ENCODE results near the gene GNAI3. TPM values are rescaled to one million over a fixed set of nuclear protein-coding genes. Genes with fewer than 3 reads are reported as not detected.

Gene GNAI3
- total RNA-seq, 1 donor from 2014 or later = 7.0 TPM

DNA sequence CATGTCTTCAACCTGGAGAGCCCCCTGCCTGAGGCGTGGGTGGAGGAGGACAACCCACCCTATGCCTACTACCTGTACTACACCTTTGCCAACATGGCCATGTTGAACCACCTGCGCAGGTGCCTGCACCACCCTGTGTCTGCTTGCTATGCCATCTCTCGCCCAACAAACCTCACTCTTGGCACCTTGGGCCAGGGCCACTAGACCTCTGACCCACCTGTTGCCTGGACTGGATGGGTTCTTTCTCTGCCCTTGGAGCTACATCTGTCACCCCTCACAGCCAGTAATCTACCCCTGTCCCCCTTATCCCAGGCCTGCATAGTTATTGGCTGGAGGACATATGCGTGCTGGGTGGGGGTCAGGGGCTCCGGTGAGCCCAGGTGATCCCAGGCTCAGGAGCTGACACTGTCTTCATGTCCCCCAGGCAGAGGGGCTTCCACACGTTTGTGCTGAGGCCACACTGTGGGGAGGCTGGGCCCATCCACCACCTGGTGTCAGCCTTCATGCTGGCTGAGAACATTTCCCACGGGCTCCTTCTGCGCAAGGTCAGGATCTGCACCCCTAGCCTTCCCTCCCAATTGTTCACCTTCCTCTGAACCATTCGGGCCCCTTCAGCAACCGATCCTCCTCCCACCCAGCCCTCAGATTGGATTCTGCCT, 81.1 kb downstream of the GNAI3 start:
- ATAC-seq = no peak
- no peak for DNase-seq (ENCODE audit: low spot score)
- intact Hi-C loops (cut with DNase I) = loop anchor here (5.0 kb wide), 1 partner anchor 82 kb away; the partner anchor contains the start of gene GNAI3

DNA sequence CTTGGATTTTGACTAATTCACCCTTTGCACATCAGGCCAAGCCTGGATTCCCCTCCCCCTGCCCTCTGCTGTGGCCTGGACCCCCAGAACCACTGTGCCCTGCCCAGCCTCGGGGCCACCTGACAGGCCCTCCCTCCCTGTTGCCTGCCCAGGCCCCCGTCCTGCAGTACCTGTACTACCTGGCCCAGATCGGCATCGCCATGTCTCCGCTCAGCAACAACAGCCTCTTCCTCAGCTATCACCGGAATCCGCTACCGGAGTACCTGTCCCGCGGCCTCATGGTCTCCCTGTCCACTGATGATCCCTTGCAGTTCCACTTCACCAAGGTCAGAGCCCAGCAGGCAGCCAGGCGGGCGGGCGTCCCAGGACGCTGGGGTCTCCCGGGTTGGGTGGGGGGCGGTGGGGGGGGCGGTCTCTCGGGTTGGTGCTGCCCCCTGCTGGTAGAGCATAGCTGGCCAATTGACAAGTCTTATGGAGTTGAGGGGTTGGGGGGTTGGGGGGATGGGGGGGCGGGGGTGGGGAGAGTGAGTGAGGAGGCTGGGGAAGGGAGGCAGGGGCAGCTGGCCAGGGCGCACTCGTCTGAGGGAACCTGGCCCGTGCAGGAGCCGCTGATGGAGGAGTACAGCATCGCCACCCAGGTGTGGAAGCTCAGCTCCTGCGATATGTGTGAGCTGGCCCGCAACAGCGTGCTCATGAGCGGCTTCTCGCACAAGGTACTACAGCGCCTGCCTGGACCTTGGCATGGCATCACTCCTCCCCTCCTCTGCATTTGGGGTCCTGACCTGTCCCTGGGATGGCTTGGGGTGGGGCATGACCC, 81.9 kb downstream of the GNAI3 start:
- intact Hi-C loops (cut with DNase I) = loop anchor here (5.0 kb wide), 1 partner anchor 83 kb away; the partner anchor contains the start of gene GNAI3
- no peak for DNase-seq (ENCODE audit: low spot score)

DNA sequence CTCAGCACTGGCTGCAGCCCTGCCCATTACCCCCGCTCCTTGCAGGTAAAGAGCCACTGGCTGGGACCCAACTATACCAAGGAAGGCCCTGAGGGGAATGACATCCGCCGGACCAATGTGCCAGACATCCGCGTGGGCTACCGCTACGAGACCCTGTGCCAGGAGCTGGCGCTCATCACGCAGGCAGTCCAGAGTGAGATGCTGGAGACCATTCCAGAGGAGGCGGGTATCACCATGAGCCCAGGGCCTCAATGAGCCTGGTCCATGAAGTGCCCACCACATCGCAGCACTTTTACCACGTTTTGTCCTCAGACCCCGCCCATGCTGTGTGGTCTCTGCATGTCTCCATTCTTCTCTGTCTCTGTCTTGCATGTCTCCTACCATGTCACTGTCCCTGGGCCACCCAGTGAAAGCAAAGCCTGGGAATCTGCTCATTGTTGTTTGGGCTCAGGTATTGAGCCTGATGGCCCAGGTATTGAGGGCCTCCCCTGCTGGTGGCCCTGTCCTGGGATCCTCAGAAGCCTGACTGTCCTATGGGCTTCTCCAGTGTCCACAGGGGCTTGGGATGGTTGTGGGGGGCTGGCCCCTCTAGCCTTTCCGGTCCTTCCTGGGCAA, 82.6 kb downstream of the GNAI3 start:
- DNase-seq (ENCODE audit: low spot score) = no peak
- ATAC-seq = no peak
- intact Hi-C loops (cut with DNase I) = loop anchor here (5.0 kb wide), 1 partner anchor 84 kb away; the partner anchor contains the start of gene GNAI3

More for the DNA sequence above, 81.9 kb downstream of the GNAI3 start:
- no peak for ATAC-seq

DNA sequence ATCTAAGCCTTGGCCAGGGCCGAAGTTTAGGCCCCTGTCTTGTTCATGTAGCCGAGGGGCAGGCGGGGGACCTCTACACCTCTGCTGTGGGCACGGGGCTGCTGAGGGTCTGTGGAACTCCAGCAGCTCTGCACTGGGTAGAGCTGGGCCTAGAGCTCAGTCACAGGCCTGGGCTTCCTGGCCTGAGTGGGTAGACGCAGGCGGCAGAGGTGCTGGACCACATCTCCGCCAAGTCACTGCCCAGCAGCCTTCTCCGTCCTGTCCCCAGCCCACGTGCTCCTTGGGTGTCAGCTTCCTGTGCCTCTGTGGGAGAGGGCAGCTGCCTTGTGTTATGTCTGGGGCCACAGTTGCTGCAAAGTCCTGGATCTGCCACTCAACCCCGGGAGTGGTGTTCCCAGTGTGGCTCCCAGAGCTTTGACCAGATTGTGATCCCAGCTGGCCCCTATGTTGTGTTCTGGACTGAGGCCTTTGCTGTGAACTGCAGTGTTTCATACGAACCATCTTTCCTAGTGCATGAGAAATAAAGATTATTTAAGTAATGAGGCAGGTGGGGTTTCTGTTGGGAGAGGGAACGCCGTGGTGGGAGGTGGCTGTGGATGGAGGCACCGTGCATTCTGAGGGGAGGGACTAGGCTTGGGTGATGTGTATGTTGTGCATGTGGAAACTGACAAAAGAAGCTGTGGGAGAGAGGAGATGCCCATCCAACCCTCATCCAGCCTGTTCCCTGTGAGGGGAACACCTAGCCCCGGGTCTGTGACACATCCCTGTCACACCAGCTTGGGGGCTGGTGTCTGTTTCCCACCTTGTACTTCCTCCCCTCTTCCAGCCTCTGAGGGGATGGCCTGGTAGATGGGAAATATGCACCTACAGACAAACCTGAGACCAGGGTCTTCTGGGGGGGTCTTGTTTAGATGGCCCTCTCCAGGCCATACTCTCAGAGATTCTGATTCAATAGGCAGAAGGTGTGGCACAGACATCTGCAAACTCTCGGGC, 83.4 kb downstream of the GNAI3 start:
- DNase-seq (ENCODE audit: low spot score) = no peak
- intact Hi-C loops (cut with DNase I) = loop anchor here (5.0 kb wide), 1 partner anchor 85 kb away; the partner anchor contains the start of gene GNAI3
- no peak for ATAC-seq

DNA sequence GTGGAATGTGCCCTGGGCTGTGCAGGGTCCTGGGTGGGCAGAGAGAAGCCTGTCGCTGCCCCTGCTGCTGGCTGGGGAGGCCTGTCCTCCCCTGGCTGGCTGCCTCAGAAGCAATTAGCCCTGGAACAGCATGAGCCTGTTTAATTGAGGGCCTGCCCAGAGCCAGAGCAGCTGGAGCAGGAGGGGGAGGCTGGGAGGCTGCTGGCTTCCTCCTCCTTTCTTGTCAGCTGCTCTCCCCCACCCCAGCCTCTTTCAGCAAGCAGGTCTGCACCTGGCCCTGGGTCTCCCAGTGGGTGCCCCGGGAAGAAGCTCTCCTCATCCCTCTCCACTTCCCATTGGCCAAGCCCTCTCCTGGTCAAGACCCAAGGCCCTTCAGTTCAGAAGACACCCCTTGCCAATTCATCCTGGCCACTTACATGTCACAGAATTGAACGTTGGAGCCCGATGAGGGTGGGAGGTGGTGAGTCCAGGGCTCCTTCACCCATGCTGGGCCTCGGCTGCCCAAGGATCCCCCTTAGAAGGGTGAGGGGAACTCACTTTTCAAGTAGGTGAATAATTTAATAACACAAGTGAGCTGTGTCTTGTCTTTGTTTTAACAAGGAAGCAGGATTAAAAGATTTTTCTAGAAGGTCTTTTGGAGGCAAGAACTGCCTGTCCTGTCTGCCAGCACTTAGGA, 84.4 kb downstream of the GNAI3 start:
- DNase-seq (ENCODE audit: low spot score) (no peak), ATAC-seq (no peak)
- intact Hi-C loops (cut with DNase I) = loop anchor here (5.0 kb wide), 1 partner anchor 86 kb away; the partner anchor contains the start of gene GNAI3

DNA sequence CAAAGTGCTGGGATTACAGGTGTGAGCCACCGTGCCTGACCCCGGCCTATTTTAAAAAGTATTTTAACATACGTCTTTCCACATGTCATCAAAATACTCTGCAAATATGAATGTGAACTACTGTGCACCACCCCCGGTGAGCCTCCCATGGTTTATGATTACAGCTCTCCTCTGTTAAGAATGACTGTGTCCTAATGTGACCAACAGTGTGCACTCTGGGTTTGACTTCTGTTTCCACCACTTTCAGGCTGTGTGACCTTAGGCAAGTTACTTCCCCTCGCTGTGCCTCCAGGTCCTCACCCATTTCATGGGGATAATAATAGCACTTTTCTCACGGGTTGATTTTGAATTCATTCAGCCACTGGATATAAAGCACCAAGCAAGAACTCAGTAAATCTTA, 85.9 kb downstream of the GNAI3 start:
- no peak for DNase-seq (ENCODE audit: low spot score)
- intact Hi-C loops (cut with DNase I) = loop anchor here (5.0 kb wide), 1 partner anchor 87 kb away; the partner anchor contains the start of gene GNAI3
- ATAC-seq = no peak

DNA sequence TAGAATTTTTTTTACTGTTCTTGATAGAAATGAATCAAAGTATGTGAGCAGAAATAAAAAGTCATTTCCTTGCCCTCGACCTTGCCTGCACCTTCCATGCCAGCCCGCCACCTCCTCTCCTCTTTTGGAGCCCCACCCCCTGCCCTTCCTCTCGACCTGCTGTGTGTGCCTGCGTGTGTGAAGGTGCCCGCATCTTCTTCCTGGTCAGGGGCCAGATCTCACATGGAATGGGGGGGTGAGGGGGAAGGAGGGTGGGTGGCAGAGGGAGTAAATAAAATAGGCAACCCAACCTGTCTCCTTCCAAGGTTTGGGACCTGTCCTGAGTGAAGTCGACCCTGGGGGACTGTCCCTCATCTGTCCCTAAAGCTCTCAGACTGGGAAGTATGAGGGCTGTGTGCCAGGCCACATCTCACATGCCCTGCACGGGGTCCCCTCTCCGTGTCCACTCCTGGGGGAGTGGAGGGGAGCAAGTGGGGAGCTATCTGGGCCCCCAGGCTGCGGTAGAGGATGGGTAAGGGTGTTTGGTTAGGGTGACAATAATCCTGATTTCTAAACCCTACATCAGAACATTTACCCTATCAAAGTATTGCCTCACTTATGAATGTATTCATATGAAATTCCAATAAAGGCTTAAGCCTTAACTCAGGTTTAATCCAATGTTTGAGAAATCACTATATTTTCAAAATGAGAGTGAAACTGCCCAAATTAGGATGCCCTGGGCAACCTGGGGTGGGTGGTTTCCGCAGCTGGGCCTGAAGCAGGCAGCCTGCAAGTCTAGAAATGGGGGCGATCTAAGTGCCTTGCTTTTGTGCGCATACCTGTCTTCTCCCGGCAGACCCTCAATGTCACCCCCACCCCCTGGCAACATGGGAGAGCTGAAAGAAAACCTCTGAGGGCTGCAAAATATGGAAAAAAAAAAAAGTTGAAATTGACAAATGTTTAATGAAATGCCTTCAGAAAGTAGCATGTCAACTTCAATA, 86.6 kb downstream of the GNAI3 start:
- no peak for DNase-seq (ENCODE audit: low spot score)
- intact Hi-C loops (cut with DNase I) = loop anchor here (5.0 kb wide), 1 partner anchor 88 kb away; the partner anchor contains the start of gene GNAI3
- no peak for ATAC-seq

DNA sequence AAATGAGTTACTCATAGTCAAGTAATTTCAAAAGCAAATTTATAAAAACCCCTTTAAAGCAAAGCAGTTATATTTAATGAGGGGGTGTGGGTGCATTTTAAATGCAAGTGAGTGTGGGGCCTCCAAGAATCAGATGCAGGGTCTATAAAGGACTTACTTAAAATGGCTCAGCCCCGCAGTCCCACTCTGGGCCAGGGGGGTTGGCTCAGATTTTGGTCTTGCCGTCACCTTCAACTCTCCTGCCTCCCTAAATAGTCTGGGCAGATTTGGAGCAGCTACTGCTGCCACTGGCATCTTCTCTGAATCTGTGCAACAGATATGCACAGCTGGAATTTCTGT, 87.4 kb downstream of the GNAI3 start:
- intact Hi-C loops (cut with DNase I) = no loop called here
- DNase-seq (ENCODE audit: low spot score) = no peak
- ATAC-seq = no peak

DNA sequence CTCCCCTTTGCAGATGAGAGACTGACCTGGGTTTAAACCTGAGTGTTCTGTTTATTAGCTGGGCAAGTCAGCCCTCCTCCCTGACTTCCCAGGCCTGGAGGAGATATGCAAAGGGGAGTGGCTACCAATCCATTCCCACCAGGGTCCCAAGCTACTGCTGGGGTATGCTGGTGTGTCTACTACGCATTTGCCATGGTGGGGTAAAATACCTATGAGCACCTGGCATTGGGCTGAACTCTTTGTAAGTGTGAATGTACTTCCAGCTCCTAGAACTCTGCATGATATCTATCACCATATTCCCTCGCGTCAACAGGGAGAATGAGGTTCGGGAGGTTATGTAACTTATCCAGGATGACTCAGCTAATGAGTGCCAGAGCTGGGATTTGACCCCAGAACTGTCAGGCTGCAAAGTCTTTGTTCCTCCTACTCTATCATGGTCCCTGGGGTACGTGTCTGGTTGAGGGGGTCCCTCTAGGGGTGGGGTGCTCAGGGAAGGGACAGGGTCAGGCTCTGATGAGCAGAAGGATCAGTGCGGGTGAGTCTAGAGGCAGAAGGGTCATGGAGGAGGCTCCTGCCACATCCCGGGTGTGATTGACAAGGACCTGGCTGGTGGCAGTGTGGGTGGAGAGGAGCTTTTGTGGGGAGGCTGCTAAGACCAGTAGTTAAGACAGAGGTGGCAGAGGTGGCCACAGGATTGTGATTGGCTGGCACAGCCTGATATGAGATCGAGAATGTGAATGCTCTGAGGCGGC, 88.0 kb downstream of the GNAI3 start:
- intact Hi-C loops (cut with DNase I) = no loop called here
- no peak for DNase-seq (ENCODE audit: low spot score)

DNA sequence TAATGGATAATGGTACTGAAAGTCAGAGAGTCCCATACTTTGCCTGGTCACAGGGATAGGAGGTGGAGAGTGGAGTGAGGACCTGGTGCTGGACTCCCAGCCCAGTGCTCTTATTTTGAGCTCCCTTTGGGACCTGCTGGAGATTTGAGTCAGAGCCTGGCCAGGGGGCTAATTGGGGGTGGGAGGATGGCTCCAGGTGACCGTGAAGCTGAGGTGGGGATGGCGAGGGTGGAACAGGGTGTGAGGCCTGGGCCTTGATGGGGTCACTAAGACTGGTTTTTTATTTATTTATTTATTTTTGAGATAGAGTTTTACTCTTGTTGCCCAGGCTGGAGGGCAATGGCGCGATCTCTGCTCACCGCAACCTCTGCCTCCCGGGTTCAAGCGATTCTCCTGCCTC, 89.0 kb downstream of the GNAI3 start:
- DNase-seq (ENCODE audit: low spot score) = no peak
- no peak for ATAC-seq
- intact Hi-C loops (cut with DNase I) = no loop called here

More for the DNA sequence above, 88.0 kb downstream of the GNAI3 start:
- peak; percentile 79 for ATAC-seq

DNA sequence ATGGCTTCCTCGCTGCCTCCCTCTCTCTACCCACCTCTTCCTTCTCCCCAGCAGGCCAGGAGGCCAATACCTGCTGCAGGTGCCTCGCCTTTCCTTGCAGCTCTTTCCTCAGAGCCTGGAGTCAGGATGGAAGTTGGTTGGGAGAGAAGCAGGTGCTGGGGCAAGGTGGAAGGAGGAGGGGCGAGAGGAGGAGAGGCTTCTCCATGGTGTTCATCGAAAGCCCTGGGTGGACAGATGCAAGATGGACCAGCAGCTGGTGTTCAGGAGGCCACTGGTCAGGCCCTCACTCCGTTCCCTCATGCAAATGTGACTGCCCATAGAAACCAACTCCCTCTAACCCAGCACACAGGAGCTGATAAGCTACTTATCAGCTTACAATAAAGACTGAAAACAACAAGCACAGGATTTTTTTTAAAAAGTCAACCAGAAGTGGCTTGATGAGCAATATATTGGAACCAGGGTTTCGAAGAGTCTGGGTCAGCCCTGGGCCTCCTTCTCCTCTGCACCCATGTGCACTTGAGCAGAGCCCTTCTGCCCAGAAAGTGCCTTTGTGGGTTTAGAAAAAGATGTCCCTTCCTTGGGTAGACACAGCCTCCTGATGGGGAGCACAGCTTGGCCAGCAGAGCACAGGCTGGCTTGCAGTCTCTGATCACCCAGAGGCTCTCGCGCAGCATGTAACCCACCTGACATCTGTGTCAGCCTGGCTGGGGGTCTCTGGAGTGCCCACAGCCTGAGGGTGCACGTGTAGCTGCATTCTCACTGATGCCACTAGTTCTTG, 90.8 kb downstream of the GNAI3 start:
- intact Hi-C loops (cut with DNase I) = no loop called here
- ATAC-seq (no peak), DNase-seq (ENCODE audit: low spot score) (no peak)

DNA sequence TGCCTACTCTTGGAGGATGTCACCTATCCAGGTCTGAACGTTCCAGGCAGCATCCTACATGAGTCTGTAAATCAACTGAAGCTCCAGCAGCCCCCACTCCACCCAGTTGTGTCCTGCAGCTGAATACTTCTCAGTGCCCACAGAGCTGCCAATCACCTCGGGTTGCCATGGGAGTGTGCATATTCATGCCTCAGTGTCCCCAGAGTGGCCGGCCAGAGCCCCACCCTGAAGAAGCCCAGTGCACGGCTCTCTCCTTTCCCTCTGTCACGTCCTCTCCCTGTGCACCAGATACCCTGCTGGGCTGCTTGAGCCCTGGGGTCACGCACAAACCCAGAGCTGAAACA, 91.4 kb downstream of the GNAI3 start:
- DNase-seq (ENCODE audit: low spot score) (no peak), ATAC-seq (no peak)
- intact Hi-C loops (cut with DNase I) = loop anchor here (5.0 kb wide), 1 partner anchor 132 kb away; no protein-coding TSS in a partner anchor

DNA sequence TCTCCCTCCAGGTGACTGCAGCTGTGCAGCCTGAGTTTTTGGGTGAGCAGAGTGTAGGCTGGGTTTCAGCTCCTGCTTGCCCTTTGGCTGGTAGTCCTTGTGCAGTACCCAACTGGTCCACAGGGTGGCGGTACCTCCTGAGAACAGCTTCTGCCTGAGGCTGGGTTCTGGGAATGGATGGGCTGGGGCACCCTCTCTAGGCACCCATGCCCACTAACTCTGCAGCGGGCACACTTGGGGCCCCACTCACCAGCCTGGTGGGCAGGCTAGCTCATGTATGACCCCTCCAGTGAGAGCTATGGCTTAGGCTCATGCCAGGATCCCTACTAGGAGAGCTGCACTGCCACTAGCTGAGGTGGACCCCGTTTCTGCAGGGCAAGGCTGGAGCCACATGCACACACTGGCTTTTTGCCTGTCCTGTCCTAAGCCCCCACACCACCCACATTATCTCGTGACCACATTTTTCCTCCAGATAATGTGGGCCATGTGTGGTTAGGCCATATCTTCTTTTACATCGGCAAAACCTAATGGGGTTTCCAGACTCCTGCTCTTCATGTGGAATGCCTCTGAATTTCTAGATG, 92.0 kb downstream of the GNAI3 start:
- intact Hi-C loops (cut with DNase I) = loop anchor here (5.0 kb wide), 1 partner anchor 132 kb away; no protein-coding TSS in a partner anchor
- DNase-seq (ENCODE audit: low spot score) (peak; percentile 95), ATAC-seq (peak; percentile 50)

DNA sequence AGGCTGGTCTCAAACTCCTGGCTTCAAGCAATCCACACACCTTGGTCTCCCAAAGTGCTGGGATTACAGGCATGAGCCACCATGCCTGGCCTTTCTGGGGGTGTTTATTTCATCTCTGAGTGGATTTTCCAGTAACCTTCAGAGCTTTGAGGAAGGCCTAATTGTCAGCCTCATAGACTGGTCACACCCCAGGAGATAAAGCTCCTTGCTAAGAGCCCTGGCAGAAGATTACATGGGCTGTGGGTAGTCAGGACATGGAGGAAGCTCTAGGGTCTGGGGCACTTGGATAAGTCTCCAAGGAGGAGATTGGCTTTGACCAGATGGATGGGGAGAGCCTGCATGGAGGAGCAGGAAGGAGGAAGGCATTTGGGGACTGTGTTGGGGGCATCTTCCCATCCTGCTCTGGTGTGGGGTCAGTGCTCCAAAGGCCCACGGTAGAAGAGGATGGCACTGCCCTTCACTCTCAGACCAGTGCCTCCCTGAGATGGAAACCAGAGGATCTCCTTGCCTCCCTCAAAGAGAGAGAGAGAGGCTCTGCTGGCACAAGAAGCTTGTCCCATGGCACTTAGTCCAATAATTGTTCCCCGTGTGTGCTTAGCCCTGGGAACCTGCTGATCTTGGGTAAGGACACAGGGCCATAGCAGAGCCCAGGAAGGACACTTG, 92.8 kb downstream of the GNAI3 start:
- ATAC-seq = no peak
- intact Hi-C loops (cut with DNase I) = loop anchor here (5.0 kb wide), 1 partner anchor 131 kb away; no protein-coding TSS in a partner anchor

More for the DNA sequence above, 92.8 kb downstream of the GNAI3 start:
- no peak for DNase-seq (ENCODE audit: low spot score)

Measured in sciatic nerve (tissue), 2 donors.